Measurements from ENCODE around the gene RPL13A.
"Not testable (repeated sequence)": the region's sequence is repeated elsewhere in the genome, so short reads cannot be mapped to it uniquely, and the experiment has no call there.

The RPL13A gene

DNA sequence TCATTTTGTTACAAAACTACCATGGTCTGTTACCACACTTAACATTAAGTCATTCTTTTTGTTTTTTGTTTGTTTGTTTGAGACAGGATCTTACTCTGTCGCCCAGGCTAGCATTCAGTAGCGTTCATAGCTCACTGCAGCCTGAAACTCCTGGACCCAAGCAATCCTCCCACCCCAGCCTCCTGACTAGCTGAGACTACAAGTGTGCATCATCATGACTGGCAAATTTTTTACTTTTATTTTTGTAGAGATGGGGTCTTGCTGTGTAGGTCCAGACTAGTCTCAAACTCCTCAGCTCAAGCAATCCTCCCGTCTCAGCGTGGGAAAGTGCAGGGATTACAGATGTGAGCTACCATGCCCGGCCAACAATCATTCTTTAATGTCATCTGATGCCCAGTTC is 31.1 kb upstream of the RPL13A start:
- DNase-seq (ENCODE audit: low read depth in 2 of 2), result no peak

DNA sequence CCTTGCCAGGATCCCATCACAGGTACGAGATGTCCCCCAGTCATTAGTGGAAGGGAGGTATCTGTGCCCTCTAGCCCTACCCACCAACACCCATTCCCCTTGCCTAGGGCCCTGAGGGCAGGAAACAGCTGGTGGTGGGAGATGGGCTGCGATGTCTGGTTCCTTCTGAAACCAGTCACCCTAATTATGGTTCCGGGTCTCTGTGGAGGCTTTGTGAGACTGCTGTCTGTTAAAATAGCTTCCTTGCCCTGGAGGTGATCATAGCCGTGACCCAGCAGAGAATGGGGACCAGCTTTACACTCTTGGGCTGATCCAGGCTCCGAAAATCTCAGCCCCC is 28.9 kb upstream of the RPL13A start:
- no peak for DNase-seq (ENCODE audit: low read depth in 2 of 2)

DNA sequence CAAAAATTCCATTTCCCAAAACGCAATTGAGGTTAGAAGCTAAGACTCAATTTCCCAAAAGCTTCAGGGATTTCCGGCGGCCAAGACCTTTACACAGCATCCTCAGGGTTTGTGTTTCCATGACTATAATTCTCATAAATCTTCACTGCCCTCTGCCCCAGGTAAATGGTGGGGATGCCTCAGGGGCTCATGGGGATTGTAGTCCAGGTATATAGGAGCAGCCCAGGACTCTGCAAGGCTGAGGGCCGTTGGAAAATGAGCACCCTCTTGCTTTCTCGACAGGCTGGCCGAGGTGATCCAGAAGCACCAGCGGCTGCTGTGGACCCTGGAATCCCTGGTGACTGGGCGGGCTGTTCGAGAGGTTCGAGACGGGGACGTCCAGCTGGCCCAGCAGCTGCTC is 28.0 kb upstream of the RPL13A start:
- no peak for DNase-seq (ENCODE audit: low read depth in 2 of 2)

DNA sequence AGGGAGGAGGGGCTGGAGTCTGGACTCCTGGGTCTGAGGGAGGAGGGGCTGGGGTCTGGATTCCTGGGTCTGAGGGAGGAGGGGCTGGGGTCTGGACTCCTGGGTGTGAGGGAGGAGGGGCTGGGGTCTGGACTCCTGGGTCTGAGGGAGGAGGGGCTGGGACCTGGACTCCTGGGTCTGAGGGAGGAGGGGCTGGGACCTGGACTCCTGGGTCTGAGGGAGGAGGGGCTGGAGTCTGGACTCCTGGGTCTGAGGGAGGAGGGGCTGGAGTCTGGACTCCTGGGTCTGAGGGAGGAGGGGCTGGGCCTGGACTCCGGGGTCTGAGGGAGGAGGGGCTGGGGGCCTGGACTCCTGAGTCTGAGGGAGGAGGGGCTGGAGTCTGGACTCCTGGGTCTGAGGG is 26.3 kb upstream of the RPL13A start:
- DNase-seq (ENCODE audit: low read depth in 2 of 2), result not testable (repeated sequence)

DNA sequence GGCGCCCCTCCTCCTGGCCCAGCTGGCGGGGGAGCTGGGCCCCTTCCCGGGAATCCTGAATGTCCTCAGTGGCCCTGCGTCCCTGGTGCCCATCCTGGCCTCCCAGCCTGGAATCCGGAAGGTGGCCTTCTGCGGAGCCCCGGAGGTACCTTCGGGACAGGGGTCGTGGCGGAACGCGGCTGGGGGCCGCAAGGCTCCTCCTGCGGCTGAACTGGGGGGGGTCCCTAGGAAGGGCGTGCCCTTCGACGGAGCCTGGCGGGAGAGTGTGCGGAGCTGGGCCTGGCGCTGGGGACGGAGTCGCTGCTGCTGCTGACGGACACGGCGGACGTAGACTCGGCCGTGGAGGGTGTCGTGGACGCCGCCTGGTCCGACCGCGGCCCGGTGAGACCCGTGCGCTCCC is 25.8 kb upstream of the RPL13A start:
- DNase-seq (ENCODE audit: low read depth in 2 of 2), result no peak

DNA sequence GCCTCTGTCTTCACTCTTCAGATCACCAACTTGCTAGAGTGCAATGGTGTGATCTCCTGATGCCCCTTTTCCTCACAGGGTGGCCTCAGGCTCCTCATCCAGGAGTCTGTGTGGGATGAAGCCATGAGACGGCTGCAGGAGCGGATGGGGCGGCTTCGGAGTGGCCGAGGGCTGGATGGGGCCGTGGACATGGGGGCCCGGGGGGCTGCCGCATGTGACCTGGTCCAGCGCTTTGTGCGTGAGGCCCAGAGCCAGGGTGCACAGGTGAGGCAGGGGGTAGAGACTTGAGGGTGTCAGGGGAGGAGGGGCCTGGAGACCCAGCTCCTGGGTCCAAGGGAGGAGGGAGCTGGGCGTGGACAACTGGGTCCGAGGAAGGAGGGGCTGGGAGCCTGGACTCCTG is 24.9 kb upstream of the RPL13A start:
- no peak for DNase-seq (ENCODE audit: low read depth in 2 of 2)

DNA sequence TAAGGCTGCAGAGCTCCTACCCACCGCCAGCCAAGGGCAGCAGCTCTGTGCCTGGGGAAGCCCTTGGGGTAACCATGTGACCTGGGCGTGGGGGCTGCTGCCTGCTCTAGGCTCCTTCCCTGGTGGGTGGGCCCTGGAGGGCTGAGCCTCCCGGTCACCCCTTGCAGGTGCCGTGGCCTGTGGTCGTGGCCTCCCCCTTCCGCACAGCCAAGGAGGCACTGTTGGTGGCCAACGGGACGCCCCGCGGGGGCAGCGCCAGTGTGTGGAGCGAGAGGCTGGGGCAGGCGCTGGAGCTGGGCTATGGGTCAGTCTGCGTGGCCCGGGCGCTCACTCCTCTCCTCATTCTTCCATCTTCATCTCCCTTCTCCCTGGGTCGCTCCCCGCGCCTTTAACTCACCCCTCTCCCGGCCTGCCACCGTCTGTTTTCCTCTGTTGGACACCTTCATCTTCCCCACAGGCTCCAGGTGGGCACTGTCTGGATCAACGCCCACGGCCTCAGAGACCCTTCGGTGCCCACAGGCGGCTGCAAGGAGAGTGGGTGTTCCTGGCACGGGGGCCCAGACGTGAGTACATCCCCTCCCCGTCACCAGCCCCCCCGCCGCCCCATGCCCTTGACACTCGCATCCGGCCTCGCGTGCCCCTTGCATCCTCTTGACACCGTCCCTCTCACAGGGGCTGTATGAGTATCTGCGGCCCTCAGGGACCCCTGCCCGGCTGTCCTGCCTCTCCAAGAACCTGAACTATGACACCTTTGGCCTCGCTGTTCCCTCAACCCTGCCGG is 23.3 kb upstream of the RPL13A start:
- DNase-seq (ENCODE audit: low read depth in 2 of 2), result no peak

DNA sequence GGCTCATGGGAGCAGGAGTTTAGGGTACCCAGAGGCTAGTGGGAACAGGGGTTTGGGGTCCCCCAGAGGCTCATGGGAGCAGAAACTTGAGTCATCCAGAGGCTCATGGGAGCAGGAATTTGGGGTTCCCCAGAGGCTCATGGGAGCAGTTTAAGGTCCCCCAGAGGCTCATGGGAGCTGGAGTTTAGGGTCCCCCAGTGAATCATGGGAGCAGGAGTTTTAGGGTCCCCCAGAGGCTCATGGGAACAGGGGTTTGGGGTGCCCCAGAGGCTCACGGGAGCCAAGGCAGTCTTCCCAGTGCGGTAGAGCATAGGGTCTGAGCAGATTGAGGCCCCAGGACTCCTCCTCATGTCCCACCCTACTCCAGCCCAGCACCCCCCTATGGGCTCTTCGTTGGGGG is 22.0 kb upstream of the RPL13A start:
- no peak for DNase-seq (ENCODE audit: low read depth in 2 of 2)

DNA sequence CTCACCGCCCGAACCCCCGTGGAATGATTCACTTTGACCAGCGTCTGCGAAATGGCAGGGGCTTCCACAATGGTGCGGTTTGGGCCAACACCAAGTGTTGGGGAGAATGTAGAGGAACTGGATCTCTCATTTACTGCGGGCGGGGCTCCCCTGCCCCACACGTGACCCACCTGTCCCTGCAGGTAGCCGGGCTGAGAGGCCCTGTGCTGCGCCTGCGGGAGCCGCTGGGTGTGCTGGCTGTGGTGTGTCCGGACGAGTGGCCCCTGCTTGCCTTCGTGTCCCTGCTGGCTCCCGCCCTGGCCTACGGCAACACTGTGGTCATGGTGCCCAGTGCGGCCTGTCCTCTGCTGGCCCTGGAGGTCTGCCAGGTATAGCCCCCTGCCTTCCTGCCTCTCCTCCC is 19.2 kb upstream of the RPL13A start:
- no peak for DNase-seq (ENCODE audit: low read depth in 2 of 2)

DNA sequence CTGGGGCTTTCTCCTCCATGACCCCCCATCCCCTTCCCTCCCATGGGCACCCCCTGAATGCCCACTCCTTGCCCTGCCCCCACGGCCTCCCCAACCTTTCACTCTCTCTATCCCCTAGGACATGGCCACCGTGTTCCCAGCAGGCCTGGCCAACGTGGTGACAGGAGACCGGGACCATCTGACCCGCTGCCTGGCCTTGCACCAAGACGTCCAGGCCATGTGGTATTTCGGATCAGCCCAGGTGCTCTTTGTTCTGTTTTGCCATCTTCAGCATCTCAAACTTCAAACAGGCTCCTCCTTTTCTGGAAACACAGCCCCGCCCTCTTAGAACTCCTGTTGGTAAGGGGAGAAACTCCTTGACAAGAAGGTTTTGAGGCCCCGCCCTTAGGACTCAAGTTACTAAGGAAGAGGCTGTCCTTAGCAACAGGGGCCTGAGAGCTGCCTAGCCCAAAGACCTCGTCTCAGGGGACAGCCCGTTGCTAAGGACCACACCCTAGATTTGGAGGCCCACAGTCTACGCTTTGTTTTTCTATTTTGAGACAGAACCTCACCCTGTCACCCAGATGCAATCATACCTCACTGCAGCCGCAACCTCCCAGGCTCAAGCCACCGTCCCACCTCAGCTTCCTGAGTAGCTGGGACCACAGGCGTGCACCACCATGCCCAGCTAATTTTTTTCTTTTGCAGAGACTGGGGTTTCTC is 18.5 kb upstream of the RPL13A start:
- no peak for DNase-seq (ENCODE audit: low read depth in 2 of 2)

DNA sequence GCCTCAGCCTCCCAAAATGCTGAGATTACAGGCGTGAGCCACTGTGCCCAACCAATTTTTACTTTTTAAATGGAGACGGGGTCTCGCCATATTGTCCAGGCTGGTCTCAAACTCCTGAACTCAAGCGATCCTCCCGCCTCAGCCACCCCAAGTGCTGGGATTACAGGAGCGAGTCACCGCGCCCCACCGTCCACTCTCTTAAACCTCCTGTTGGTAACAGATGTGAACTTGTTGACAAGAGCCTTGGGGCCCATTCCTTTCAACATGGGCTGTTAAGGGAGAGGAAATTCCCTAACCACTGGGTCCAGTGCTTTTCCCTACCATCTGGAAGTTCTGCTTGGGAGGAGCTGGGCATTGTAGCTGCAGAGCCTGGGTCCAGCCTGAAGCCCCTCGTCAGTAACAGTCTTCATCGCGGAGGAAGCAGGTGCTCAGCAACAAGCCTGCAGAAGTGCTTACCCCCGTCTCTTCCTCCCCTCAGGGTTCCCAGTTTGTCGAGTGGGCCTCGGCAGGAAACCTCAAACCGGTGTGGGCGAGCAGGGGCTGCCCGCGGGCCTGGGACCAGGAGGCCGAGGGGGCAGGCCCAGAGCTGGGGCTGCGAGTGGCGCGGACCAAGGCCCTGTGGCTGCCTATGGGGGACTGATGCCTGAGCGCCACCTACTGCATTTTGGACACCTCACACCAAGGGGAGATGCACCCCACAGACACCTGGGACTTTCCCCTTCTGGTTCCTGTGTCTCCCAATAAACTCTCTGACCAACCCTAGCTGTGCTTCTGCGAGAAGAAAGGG is 17.4 kb upstream of the RPL13A start:
- DNase-seq (ENCODE audit: low read depth in 2 of 2), result peak in 1 of 2 donors; percentile 66

DNA sequence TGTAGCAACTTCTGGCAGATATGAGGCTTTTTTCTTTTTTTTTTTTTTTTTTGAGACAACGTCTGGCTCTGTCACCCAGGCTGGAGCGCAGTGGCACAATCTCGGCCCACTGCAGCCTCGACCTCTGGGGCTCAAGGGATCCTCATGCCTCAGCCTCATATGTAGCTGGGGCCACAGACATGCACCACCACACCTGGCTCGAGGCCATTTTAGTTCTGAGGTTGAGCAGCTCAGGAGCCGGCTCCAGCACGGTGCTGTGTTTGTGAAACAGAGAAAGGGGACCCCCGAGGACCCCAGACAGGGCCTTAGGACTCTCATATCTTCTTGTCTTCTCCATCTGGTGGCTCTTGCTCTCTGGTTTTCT is 16.8 kb upstream of the RPL13A start:
- DNase-seq (ENCODE audit: low read depth in 2 of 2), result no peak

DNA sequence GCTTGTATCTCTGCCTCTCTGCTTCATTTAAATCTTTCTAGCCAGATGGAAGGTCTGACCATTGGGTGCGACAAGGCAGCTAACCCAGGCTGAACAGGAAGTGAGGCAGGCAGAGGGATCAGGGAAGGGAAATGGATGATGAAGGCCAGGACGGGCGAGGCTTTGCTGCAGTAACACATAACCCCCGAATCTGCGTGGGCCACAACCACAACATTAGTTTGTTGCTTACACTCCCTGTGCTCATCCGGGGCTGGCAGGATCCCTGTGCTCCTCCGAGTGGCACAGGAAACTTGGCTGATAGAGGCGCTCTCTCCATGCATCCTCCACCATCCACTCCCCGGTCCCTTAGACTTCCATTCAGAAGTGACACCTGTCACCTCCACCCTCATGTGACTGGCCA is 14.5 kb upstream of the RPL13A start:
- DNase-seq (ENCODE audit: low read depth in 2 of 2), result no peak

DNA sequence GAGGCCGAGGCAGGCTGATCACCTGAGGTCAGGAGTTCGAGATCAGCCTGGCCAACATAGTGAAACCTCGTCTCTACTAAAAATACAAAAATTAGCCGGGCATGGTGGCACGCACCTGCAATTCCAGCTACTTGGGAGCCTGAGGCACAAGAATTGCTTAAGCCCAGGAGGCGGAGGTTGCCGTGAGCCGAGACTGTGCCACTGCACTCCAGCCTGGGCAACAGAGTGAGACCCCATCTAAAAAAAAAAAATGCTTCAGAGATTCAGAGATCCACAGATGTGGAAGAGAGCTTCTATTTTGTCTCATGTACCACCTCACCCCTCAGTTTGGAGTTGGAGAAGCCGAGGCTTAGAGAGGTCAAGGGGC is 13.9 kb upstream of the RPL13A start:
- DNase-seq (ENCODE audit: low read depth in 2 of 2), result not testable (repeated sequence)

DNA sequence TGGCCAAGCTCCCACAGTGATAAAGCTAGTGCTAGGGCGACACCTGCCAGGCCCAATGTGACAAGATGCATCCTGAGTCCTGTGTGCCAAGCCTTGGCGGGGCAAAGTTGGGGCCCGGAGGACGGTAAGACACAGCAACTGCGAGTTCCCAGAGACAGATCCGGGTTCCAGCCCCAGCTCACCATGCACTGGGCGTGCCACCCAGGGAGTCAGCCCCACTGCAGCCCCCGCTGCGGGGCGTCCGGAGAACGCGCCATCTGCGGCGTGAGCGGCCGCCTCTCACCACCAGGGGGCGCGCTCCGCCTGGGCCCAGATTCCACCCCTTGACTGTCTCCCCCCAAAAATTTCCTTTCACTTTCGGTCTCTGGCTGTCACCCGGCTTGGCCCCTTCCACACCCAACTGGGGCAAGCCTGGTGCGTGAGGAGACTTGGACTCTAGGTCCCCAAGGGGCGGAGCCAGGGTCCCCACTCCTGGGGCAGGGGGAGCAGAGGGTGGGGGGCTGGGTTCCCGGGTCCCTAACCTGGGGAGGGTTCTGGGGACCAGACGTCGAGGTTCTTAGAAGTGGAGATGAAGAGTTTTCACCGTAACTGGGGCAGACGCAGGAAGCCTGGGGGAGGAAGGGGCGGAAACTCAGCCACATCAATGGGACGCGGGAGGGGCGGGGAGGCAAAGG is 13.4 kb upstream of the RPL13A start, which contains the start of gene FLT3LG:
Gene FLT3LG (plus strand): TSS at position 348 of the 674 bp plus-strand sequence. CDS start 425 bp downstream, outside the sequence.
- DNase-seq (ENCODE audit: low read depth in 2 of 2), result peak; percentile 79 to 90

DNA sequence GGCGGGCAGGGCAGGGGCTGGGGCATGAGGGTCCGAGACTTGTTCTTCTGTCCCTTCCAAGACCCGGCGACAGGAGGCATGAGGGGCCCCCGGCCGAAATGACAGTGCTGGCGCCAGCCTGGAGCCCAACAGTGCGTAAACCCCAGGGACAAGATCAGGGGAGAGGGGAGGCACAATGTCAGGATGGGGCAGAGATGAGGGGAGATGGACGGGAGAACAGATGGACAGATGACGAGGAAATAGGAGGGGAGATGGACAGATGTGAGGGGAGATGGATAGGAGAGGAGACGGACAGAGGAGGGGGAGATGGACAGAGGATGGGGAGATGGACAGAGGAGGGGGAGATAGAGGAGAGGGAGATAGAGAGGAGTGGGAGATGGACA is 12.9 kb upstream of the RPL13A start:
- DNase-seq (ENCODE audit: low read depth in 2 of 2), result no peak

DNA sequence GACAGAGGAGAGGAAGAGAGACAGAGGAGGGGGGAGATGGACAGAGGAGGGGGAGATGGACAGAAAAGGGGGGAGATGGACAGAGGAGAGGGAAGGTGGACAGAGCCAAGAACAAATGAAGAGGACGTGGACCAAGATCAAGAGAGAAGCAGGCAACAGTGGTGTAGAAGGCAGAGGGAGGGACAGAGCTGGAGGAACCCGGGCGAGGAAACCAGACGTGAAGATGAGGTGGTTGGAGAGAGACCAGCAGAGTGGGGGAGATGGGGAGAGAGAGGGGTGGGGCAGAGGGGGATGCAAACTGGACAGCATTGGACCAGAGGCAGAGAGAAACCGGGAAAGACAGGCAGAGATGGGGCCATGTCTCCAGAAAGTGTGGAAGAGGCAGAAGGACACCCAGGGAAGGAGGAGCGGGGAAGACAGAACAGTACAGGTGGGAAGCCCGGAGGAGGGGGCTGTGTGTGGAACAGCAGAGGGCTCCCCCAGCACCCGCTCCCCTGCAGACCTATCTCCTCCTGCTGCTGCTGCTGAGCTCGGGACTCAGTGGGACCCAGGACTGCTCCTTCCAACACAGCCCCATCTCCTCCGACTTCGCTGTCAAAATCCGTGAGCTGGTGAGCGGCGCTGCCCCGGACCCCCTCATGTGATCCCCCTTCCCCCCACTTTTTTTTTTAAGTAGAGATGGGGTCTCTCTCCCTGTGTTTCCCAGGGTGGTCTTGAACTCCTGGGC is 12.1 kb upstream of the RPL13A start:
- no peak for DNase-seq (ENCODE audit: low read depth in 2 of 2)

DNA sequence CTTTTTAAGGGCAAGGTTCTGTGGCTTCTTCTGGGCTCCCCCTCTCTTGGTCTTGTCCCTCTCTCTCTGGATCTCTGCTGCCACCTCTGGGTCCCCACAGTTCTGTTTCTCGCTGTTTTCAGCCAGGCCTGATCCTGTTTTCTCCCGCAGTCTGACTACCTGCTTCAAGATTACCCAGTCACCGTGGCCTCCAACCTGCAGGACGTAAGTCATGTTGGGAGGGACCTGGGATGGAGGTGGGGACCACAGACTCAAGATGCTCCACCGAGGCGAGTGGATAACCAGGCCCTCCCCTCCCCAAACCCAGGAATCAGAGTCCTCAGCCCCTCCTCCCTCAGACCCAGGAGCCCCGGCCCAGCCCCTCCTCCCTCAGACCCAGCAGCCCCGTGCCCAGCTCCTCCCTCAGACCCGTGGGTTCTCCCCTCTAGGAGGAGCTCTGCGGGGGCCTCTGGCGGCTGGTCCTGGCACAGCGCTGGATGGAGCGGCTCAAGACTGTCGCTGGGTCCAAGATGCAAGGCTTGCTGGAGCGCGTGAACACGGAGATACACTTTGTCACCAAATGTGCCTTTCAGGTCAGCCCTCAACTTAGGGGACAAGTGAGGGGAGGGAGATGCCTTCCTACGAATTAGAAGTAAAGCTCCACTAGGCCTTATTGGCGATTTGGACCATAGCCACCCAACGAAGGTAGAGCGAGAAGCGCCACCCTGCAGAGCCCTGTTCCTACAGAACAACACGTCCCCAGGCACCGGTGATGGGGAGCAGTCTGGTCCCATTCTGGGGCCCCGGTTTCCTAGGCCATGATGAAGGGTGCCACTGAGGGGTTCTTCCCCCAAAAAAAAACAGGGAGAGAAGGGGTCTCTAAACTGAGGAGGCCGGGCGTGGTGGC is 11.2 kb upstream of the RPL13A start:
- peak in 1 of 2 donors; percentile 79 for DNase-seq (ENCODE audit: low read depth in 2 of 2)

DNA sequence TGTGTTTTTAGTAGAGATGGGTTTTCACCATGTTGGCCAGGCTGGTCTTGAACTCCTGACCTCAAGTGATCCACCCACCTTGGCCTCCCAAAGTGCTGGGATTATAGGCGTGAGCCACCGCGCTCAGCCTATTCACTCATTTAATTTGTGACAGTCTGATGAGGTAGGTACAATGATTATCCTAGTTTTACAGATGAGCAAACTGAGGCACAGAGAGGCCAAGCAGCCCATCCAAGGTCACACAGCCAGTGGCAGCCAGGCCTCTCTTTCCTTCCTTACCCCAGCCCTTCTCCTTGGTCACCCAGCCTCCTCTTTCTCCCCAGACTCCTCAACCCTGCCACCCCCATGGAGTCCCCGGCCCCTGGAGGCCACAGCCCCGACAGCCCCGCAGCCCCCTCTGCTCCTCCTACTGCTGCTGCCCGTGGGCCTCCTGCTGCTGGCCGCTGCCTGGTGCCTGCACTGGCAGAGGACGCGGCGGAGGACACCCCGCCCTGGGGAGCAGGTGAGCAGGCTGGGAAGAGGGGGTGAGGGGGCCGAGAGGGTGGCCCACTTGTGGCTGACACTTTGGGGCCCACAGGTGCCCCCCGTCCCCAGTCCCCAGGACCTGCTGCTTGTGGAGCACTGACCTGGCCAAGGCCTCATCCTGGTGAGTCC is 7.3 kb upstream of the RPL13A start:
- no peak for DNase-seq (ENCODE audit: low read depth in 2 of 2)
